MCF 10A (cell line): ENCODE data around the gene BCORL1. TPM values are rescaled to one million over a fixed set of nuclear protein-coding genes. Genes with fewer than 3 reads are reported as not detected.

Experiments
- BruUV-seq: library from RNA; stranded (reverse); fragments of 400-500 nt; replicated peaks from 2 replicates; lab custom pipeline; 2021; lab: Mats Ljungman, UMichigan
- CTCF ChIA-PET: fragments of 300-600 bp; sonication (Branson Sonifier 250); formaldehyde crosslinking; extraction: SDS; loops from one replicate; lab custom pipeline; 2021; ENCODE audit warnings: antibody characterized with exemption, inconsistent platforms; lab: Yijun Ruan, JAX
- POLR2A ChIA-PET: fragments of 300-600, 350-650 bp; sonication (Branson Sonifier 250); formaldehyde crosslinking; extraction: SDS; loops from one replicate; lab custom pipeline; 2020; ENCODE audit warnings: antibody characterized with exemption, inconsistent platforms; lab: Yijun Ruan, JAX
- DNase-seq: peaks from one replicate; pipeline ENCODE4 v3.0.0-alpha.2; 2018; ENCODE audit not compliant: unreplicated experiment
- H3K27ac Mint-ChIP-seq: one replicate; pipeline ENCODE4 v1.8.0; 2022; ENCODE audit warnings: mild to moderate bottlenecking, low read depth, mixed read lengths; ENCODE audit not compliant: unreplicated experiment
- H3K27me3 Mint-ChIP-seq: one replicate; pipeline ENCODE4 v1.8.0; 2022; ENCODE audit warnings: mixed read lengths; ENCODE audit not compliant: insufficient read depth, unreplicated experiment
- H3K36me3 Mint-ChIP-seq: one replicate; pipeline ENCODE4 v1.8.0; 2022; ENCODE audit warnings: mild to moderate bottlenecking, moderate library complexity, mixed read lengths; ENCODE audit not compliant: insufficient read depth, unreplicated experiment
- H3K4me1 Mint-ChIP-seq: one replicate; pipeline ENCODE4 v1.8.0; 2022; ENCODE audit warnings: mixed read lengths; ENCODE audit not compliant: insufficient read depth, unreplicated experiment
- H3K4me3 Mint-ChIP-seq: one replicate; pipeline ENCODE4 v1.8.0; 2022; ENCODE audit warnings: mild to moderate bottlenecking, moderate library complexity, mixed read lengths; ENCODE audit not compliant: unreplicated experiment
- H3K9me3 Mint-ChIP-seq: one replicate; pipeline ENCODE4 v1.8.0; 2022; ENCODE audit warnings: mixed read lengths; ENCODE audit not compliant: unreplicated experiment
- intact Hi-C: fragments of 100-400 bp; cut with micrococcal nuclease; formaldehyde crosslinking; loops from 2 replicates; pipeline ENCODE4 v1.14.1; 2022
- total RNA-seq: library from RNA; stranded (reverse); gene quantifications from 2 replicates; pipeline ENCODE4 v1.2.3, GENCODE V29; 2022
- TF ChIP-seq, protein P1 (sequence below): fragments of 200-600 bp; IDR thresholded peaks from one replicate; pipeline ENCODE4 v1.8.0; 2022; ENCODE audit warnings: antibody characterized with exemption, mild to moderate bottlenecking; ENCODE audit not compliant: unreplicated experiment

The BCORL1 gene
- total RNA-seq, 1 experiment from 2014 or later = 2.9 TPM

DNA sequence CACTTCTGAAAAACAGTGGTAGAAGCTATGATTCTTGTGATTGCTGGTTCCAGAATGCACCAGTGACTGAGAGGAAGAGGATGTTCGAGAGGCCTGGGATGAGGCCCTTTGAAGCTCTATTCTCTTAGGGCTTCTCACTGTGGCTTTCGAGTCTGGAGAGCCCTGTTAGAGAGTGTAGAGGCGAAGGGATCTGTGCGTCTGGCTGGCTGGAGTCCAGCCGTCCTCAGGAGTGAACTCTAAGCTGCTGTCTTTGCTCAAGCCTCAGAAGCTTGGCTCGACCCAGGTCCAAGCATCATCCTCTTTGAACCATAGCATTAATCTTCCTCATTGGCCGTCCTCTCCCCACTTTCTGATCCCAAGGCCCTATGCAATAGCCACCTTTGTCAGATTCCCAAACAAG, 76.2 kb downstream of the BCORL1 start:
- Mint-ChIP-seq H3K9me3 (no peaks in the 10 kb centered on the region), H3K4me3 (no peak overlapping the region), H3K27me3 (peaks cover 24% of the 10 kb centered on the region), H3K27ac (no peak overlapping the region), H3K36me3 (peaks cover 17% of the 10 kb centered on the region), H3K4me1 (no peaks in the 10 kb centered on the region)
- BruUV-seq = no TSS peak
- TF ChIP-seq, protein P1, sequence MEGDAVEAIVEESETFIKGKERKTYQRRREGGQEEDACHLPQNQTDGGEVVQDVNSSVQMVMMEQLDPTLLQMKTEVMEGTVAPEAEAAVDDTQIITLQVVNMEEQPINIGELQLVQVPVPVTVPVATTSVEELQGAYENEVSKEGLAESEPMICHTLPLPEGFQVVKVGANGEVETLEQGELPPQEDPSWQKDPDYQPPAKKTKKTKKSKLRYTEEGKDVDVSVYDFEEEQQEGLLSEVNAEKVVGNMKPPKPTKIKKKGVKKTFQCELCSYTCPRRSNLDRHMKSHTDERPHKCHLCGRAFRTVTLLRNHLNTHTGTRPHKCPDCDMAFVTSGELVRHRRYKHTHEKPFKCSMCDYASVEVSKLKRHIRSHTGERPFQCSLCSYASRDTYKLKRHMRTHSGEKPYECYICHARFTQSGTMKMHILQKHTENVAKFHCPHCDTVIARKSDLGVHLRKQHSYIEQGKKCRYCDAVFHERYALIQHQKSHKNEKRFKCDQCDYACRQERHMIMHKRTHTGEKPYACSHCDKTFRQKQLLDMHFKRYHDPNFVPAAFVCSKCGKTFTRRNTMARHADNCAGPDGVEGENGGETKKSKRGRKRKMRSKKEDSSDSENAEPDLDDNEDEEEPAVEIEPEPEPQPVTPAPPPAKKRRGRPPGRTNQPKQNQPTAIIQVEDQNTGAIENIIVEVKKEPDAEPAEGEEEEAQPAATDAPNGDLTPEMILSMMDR = no peak
- intact Hi-C loops = no loop called here
- CTCF ChIA-PET = interaction anchor here (0.6 to 3.5 kb wide), 9 partner anchors 9 to 422 kb away, joined by 3 to 15 read pairs (median 3); no protein-coding TSS in a partner anchor
- no peak for DNase-seq
- POLR2A ChIA-PET = no interaction called here

DNA sequence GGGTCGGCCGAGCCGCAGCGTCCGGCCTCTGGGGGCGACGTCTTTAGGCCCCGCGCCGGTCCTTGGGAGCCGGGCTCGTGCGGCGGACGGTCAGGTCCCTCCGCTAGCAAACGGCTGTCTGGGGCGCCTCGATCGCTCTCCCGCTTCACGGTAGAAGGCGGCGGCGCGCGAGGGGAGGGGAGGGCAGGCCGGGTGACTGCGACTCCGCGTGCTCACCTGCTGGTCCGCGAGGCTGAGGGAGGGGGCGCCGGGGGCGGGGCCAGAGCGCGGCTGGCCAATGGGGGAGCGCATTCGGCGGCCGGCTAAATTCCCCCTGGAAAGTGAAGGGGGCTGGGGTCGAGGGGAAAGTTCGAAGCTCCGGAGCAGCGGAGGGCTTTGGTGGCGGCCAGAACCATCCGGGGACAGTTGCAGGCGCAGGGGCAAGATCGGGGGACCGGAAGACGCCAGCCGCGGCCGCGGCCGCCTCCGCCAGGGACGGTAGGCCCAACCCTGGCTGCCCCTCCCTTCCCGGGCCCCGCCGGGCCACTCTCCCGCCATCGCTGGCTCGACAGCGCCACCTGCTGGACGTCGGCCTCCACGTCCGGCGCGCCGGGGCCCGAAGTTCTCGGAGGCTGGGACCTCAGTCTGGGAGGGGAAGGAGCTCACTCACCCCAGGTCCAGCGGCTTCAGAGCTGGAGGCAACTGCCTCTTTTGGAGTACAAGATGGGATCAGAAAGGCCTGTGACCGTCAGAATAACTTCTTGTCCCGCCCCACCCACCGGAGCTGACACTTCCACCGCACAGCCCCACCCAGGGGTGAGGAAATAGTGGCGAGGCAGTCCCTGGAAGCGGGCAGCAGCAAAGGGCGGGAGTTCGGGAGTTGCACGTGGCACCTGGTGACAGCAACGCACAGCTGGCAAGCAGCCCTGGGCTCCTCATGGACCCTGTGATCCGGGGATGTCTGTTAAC, 78.0 kb downstream of the BCORL1 start:
- TF ChIP-seq, protein P1 = peak; percentile 78
- peak overlapping the region; percentile 65 for H3K4me3 Mint-ChIP-seq
- CTCF ChIA-PET = interaction anchor here (0.5 to 3.5 kb wide), 33 partner anchors 9 to 459 kb away, joined by 3 to 22 read pairs (median 4); no protein-coding TSS in a partner anchor
- no peaks in the 10 kb centered on the region for H3K4me1 Mint-ChIP-seq
- POLR2A ChIA-PET = interaction anchor here (0.8 kb wide), 1 partner anchor 61 kb away, joined by 3 read pairs; no protein-coding TSS in a partner anchor
- DNase-seq = peak; percentile 67
- H3K9me3 Mint-ChIP-seq = no peaks in the 10 kb centered on the region
- peaks cover 28% of the 10 kb centered on the region for H3K36me3 Mint-ChIP-seq
- BruUV-seq = no TSS peak
- peaks cover 26% of the 10 kb centered on the region for H3K27me3 Mint-ChIP-seq
- intact Hi-C loops = loop anchor here (1.0 to 5.0 kb wide), 4 partner anchors 135 to 453 kb away; no protein-coding TSS in a partner anchor
- peak overlapping the region; percentile 85 for H3K27ac Mint-ChIP-seq

DNA sequence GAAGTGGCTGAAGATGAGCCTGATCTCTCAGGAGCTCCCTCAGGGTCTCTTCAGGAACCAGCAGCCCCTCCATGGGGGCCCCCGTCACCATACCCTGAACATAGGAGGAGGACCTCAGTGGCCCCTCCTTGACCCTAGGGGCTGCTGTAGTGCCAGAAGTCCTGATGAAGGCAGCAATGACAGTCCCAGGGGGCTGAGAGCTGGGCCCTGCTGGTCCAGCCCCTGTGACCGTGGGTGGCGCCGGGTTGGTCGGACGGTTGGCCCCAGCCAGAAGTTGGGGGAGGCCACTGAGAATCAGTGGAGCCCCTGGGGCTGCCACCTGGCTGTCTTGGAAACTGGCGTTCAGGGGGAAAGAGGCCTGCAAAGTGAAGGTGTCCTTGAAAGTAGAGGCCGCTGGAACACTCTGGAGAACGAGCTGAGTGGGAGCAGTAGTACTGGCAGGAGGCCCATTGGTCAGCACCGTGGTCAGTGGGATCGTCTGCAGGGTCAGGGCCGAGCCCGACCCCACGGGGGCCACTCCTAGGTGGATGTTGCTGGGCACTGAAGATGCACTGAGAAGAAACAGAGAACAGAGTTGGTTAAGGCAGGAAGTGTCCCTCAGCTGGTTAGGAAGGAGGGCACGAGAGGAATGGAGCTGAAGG, 84.7 kb downstream of the BCORL1 start:
- CTCF ChIA-PET = interaction anchor here (0.6 to 1.7 kb wide), 3 partner anchors 9 to 13 kb away, joined by 3 to 14 read pairs (median 3); no protein-coding TSS in a partner anchor
- no peaks in the 10 kb centered on the region for H3K4me1 Mint-ChIP-seq
- no peak overlapping the region for H3K4me3 Mint-ChIP-seq
- TF ChIP-seq, protein P1 = no peak
- intact Hi-C loops = no loop called here
- no peak overlapping the region for H3K27ac Mint-ChIP-seq
- peaks cover 48% of the 10 kb centered on the region for H3K36me3 Mint-ChIP-seq
- POLR2A ChIA-PET = no interaction called here
- no peak for DNase-seq
- no TSS peak for BruUV-seq
- peaks cover 37% of the 10 kb centered on the region for H3K27me3 Mint-ChIP-seq
- H3K9me3 Mint-ChIP-seq = no peaks in the 10 kb centered on the region
